NCI-H82 treated with DMSO at 0.1 percent for 48 hours (cell line): ENCODE measurements around the gene CFL2.
"Not testable (repeated sequence)": the region's sequence is repeated elsewhere in the genome, so short reads cannot be mapped to it uniquely, and the experiment has no call there.

Source experiments
- DNase-seq: peaks from one replicate; lab custom pipeline; 2025; ENCODE audit not compliant: unreplicated experiment; lab: John Stamatoyannopoulos, UW

Gene CFL2

DNA sequence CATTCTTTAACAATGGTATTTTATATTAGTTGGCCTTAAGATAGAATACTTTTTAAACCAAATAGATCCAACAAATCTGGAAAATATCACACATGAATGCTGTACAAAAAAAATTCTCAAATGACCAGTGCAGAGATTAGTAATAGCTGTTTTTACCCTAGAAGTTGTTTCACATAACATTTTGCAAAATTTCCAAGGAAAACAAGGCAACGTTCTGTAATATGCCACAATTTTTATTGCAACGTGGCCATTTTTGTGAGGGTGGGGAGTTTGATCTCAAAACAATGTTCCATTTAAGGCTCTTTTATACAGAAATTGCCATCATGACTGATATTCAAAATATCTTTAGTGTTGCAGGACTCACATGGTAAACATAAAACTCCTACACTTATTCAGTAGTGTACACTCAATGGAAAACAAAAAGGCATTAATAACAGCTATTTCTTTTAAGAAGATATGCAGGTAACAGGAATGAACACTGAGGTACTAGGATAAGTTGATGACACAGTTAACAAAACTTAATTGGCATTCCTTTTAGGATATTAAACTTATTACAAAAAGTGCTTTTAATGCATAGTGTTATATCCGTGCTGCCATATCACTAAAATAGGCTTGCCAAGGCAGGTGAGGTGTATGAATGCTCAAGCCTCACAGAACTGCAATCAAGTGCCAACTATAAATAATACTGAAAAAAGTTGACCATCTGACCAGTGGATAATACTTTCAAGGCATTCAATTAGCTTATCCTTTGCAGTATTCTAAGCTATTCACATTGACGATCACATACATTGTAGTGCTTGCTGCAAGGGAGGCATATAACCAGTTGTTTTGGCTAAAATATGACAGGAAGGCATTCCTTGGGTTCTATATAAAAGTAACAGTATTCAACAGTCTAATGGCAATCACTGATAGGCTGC is 2.3 kb downstream of the CFL2 start:
- DNase-seq: no peak

DNA sequence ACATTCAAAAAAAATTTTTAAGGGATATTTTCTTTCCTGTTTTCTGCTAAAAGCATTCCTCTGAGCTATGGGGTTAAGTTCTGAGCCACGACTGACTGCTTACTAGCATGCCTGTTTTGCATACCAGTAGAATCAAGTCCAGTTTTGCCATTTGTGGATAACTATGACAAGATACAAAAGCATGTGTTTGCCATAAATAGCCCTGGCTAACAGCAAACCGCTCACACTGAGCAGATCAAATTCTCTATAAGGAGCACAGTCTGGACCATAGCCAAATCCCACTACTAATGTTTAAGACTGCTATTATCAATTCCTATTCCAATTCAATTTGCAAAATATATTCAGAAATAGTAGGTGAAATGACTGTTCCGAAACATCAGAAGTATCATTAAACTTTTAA is 3.2 kb downstream of the CFL2 start:
- peak; percentile 7 for DNase-seq

DNA sequence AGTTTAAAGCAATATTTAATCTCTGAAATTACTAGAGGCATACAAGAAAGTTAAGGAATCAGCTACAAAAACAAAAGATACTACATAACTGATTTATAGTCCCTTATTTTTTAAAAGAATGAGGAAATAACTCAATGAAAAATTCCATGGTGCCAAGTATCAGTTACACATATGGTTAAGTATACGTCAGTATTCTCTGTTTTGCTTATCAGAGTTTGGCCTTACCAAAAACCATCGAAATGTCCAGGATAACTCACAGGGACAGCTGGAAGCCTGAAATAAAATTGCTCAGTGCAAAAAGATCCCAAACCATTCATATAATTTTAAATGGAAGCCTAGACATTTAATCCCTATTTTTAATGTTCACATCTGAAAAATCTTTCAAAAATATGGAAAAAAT is 3.6 kb downstream of the CFL2 start:
- DNase-seq: no peak

DNA sequence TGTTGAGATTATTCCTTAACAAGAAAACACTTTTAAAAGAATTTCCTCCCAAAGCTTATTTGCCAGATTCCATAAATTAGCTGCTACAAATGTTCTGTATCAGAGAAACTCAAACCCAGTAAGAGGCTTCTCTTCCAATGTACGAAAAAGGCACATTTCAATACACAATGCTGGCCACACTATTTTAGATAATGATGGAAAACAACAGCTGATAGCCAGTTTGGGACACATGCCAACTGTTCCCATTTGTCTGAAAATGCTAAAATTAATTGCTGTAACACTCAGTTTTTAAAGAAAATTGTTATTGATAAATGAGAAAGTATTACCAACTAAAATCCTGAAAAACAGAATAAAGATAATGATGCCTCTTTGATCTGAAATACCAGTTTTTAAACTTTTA is 4.4 kb downstream of the CFL2 start:
- no peak for DNase-seq

DNA sequence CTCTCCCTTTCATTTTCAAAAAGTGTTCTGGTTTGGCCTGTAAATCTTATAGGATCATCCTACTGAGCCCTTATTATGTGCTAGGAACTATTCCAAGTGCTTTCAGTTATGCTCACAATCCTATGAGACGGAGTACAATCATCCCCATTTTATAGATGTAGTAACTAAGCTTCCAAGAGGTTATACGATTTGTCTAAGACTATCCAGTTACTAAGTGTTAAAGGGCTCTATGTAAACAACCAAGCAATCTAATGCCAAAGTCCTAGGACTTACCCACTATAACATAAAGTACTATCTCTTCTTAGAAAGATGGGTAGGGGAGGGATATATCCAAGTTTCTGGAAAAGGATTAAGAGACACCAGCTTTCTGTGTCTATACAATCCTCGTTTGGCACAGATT is 6.7 kb downstream of the CFL2 start:
- peak; percentile 65 for DNase-seq

DNA sequence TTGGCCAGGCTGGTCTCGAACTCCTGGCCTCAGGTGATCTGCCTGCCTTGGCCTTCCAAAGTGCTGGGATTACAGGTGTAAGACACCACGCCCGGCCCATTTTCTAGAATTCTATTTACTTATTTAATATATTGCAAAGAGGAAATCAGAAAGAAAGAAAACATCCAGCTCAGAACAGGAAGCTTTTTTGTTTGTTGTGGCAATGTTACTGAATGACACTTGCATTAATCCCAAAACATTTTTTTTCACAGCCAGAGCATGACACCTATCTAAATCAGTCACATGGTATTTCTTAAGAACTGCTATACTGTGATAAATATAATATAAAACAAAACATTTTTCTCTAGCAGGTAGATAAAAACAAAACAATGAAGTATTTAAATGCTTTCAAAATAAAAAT is 12.6 kb downstream of the CFL2 start:
- no peak for DNase-seq

DNA sequence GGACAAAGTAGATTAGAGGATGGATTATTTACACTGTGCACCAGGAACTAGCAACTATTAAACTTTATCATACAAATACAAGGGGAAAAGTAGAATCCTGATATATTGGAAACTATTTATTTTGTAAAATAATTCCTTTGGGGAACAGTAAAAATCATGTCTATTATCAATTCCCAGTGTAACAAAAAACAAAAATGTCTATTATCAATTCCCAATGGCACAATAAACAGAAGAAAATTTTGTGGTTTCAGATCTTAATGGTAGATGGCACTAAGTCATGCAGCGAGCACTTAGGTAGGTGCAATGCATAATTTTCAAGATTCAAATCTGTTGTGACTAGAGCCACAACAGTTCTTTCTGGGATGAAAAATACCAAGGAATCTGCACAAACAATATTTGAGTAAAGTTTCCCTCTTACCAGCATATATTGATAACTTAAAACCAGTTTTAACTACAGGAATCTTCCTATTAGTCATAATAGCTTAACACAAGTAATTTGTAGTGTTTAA is 13.7 kb downstream of the CFL2 start:
- no peak for DNase-seq

DNA sequence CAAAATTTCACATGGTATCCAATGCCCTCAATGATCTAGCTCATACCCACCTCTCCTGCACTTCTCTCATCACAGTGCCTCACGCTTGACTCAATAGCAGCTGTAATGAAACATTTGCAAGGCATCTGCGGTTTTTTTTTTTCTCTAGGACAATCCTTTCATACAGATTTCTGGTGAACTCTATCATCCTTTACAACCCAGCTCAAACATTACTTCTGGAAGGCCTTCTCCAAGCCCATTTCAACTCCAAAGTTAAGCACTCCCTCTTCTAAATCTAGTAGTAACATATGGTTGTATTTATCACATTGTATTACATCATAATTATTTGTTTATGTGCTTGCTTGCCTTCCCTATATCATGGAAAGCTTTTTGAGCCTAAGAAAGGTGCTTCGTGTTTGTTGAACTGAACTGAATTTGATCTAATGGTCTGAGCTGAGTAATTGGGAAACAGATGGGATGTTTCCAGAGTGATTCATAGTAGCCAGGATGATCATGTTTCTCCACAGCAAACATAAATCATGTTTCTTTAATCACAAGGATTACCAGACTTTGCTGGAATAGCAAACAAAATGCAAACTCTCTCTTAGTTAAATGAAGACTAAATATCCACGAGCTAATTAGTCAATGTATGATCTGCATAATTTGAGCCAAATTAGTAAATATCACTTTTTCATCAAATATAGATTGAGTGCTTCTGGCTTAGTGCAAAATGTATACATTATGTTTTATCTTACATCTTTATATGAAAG is 14.3 kb downstream of the CFL2 start:
- DNase-seq: peak; percentile 85

DNA sequence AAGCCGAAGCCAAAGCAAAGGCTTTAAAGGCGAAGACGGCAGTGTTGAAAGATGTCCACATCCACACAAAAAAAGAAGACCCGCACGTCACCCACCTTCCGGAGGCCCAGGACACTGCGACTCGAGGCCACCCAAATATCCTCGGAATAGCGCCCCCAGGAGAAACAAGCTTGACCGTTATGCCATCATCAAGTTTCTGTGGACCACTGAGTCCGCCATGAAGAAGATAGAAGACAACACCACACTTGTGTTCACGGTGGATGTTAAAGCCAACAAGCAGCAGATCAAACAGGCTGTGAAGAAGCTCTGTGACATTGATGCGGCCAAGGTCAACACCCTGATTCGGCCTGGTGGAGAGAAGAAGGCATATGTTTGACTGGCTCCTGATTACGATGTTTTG is 20.2 kb downstream of the CFL2 start:
- not testable (repeated sequence) for DNase-seq

DNA sequence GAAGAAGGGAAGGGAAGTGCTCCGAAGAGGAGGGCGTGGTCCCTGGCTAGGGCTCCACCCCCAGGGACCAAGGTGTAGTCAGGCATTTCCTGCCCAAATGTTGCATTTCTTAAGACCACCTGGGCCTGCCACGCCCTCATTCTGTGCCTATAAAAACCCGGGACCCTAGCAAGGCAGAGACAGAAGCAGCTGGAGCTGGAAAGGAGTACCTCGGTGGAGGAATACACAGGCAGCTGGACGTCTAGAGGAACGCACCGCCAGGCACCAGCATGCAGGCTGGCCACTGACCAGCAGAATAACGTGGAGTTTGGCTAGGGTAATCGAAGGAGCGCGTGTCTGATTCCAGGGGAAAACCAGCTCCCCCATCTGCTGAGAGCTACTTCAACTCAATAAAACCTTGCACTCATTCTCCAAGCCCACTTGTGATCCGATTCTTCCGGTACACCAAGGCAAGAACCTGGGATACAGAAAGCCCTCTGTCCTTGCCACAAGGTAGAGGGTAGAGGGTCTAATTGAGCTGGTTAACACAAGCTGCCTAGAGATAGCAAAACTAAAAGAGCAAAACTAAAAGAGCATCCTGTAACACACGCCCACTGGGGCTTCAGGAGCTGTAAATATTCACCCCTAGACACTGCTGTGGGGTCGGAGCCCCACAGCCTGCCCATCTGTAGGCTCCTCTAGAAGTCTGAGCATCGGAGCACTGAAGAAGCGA is 21.0 kb downstream of the CFL2 start:
- DNase-seq: no peak

DNA sequence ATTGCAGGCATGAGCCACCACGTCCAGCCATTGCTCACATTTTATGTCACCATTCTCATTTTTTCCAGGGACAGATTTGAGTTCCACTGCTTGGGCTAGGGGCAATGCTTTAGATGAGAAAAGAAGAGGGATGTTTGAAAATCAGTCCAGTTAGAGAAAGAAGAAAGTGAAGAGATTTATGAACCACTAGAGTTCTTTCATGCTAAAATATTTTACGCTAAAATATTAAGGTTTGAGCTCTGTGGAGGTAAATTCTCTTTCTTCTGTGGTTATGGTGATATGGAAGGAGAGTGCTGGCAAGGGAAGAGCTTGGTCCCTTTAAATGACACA is 21.5 kb downstream of the CFL2 start:
- DNase-seq: no peak

DNA sequence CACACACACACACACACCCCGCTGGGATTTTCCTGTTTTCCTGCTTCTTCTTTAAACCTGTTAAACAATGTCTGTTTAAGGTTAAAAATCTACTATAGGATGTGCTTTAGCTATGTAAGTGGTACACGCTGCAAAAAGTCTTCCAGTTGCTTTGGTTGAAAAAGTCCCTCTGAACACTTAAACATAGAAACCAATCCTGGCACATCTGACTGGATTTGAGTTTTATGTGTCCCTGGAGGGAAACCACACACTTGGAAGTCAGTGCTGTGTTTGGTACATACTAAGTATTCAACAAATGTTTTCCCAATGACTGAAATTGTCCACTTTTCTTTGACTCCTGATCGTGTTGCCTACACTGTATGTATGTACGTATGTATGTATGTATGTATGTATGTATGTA is 22.0 kb downstream of the CFL2 start:
- no peak for DNase-seq

DNA sequence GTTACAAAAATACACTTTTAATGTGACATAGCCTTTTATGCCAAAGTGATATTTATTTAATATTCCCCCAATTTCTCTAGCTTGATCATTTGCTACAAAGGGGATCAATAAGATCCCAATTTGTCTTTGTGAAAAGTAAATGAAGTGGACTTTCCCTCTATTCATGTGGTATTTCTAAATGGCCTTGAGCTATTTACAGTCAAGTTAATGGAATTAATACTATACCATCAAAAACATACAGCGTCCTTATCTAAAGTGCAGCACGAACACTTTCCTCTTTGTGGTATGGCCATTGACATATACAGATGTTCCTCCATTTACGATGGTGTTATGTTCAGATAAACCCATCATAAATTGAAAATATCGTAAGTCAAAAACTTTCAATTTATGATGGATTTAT is 23.2 kb downstream of the CFL2 start:
- no peak for DNase-seq

DNA sequence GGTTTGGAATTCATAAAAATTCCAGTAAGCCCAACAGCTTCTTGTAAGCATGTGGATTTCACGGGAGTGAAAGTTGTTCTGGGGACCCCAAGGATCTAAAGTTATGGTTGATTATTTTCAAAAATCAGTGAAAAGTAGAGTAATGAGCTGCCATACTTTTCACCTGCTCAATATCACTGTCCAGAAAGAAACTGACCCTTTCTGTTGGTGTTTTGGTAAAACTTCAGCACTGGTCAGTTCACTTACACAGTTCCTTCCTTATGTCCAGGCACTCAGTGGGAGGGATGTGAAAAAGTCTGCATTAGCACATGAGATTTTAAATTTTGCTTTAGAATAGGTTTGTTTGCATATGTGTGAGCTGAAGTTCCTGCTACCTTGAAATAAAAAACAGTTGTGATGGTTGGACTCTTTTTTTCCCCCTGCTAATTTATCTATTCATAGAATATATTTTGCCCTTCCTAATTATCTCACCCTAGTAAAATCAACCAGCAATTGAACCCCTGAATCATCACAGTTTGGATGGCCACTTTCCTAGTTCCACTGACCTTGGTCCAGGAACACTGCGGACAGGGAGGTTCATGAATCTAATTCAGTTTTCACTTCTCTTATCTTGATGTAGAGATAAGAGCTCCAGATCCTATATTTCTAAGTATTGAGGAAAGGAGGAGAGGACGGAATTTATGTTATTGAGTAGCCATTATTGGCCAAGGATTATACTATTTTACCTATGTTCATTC is 25.8 kb downstream of the CFL2 start:
- no peak for DNase-seq

DNA sequence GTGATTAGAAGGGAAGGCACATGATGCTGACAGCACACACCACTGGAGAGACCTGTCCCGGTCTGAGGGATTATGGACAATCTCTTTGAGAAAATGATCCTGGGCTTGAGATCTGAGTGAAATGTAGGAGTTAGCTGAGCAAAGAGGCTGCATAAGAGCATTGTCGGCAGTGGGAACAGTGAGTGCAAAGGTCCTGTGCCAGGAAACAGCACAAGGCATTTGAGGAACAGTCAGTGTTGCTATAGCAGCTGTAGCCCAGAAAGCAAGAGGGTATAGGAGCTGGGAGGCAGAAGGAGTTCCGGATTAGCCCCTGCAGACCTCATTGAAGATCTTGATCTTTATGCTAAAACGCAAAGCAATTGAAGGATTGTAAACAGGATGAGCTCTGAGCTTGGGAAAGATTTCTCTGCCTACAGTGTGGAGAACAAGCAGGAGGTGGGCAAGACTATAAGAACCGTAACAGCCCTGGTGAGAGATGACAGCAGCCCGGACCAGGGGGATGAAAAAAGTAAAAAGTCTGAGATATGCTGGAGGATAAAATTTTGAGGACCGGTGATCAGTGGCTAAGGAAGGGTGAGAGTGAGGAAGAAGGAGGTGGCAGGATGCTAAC is 28.5 kb downstream of the CFL2 start:
- peak; percentile 49 for DNase-seq

DNA sequence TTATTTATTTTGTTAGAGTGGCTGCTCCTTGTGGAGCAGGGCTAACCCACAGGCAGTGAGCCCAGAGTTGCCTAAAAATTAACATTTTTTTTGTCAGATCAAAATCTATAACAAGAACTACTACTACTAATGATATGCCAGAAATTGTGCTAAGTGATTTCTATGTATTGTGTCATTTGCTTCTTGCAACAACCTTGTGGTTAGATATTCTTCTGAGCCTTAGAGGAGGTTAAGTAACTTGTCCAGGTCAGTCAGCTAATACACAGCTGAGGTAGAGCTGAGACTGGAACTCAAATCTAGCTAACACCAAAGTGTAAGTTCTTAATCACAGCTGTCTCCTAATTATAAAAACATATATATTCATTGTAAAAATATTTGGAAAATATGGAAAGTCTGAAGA is 29.8 kb downstream of the CFL2 start:
- no peak for DNase-seq

DNA sequence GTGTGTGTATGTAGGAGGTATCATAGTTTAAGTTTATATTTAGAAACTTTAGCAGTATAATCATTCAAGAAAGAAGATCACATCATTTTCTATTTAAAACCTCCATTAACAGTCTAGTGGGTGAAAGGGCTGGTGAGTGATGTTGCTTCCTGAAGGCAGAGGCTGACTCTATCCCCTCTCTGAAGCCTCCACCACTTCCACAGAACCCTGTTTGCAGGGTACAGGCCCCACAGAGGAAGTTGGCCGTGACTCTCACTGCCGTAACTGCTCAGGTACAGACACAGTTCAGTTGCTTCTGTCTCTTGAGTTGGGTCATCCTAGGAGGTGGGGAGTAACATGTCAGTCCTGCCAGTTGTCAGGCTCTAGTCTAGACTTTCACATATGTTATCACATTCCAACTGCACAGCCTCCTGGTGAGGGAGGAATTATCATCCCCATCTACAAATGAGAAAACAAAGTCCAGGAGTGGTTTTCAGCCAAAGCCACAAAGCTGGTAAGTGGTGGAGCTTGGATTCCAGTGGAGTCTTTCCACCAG is 31.5 kb downstream of the CFL2 start:
- DNase-seq: no peak

DNA sequence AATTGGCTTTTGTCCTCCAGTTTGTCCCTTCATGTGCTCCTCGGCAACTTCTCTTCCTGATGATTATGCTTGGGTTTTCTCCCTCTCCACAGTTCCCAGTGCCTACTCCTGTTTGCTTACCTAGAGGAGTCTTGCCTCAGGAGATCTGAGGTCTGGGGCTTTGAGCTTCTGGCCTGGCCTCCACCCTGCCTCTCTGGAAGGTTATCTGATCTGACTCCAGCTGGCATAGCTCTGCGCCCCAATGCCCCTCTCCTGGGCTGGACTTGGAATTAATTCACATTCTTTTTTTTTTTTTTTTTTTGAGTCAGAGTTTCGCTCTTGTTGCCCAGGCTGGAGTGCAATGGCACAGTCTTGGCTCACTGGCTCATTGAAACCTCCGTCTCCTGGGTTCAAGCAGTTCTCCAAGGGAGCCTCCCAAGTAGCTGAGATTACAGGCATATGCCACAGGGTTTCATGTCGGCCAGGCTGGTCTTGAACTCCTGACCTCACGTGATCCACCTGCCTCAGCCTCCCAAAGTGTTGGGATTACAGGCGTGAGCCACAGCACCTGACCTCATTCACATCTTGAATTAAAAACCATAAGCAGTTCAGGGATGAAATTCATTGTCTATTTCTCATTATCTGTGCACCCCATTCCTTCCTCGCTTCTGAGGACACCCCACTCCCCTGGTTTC is 33.5 kb downstream of the CFL2 start:
- DNase-seq: no peak

DNA sequence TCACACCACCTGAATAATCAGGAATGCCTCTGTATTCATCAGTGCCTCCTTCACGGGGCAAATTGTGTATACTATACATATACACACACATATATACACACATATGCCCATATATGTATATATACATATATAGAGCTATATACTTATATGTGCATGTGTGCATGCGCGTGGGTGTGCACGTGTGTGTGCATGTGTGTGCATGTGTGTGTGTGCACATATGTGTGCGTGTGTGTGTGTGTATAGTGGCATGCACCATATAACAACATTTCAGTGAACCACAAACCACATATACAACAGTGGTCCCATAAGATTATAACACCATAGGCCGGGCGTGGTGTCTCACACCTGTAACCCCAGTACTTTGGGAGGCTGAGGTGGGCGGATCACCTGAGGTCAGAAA is 35.7 kb downstream of the CFL2 start:
- no peak for DNase-seq

DNA sequence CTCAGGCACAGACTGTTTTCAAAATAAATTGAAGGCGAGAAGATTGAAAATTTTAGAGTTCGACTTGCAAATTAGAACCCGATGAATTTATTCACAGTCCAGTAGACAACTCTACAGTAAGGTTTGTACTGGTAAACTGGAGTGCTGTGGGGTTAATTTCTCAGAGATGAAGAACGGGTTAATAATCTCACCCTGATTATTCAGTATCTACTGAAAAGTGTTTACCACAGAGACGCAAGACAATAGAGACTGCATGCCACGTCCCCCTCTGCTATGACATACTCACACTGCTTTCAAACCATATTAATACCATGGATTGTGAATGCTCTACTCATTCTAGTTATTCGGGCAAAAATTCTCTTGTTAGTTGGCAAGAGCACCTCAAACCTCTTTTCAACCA is 36.1 kb downstream of the CFL2 start:
- DNase-seq: no peak
